HCT116 (cell line): ENCODE measurements around the gene PPP1R27. TPM values are rescaled to one million over a fixed set of nuclear protein-coding genes. Genes with fewer than 3 reads are reported as not detected.
A peak's percentile ranks its signal among the peaks of the same experiment; 100 is the strongest.

ENCODE experiments used
- ATAC-seq: fragments of 200-7000 bp; cut with Tn5 transposase; 2 replicates; pipeline ENCODE4 v1.9.1; 2020; ENCODE audit warnings: mild to moderate bottlenecking, moderate library complexity
- BruUV-seq: library from RNA; stranded (reverse); fragments of 400-500 nt; replicated peaks from 2 replicates; lab custom pipeline; 2021; lab: Mats Ljungman, UMichigan
- CTCF ChIA-PET: fragments of 300-600 bp; sonication (Branson Sonifier 250); formaldehyde crosslinking; loops from one replicate; lab custom pipeline; 2021; ENCODE audit warnings: antibody characterized with exemption; lab: Charles Lee
- POLR2A ChIA-PET: fragments of 300-600, 350-600 bp; sonication (Branson Sonifier 250); formaldehyde crosslinking; loops from one replicate; lab custom pipeline; 2021; ENCODE audit warnings: antibody characterized with exemption; lab: Charles Lee
- RAD21 ChIA-PET, 2 experiments: fragments of 300-600 bp; sonication (Branson Sonifier 250); formaldehyde crosslinking; loops; one replicate each; lab custom pipeline; 2023; ENCODE audit warnings: low total read pairs in 2 of 2; ENCODE audit not compliant: uncharacterized antibody in 2 of 2, unreplicated experiment in 2 of 2, low non-redundant PET in 1 of 2; lab: Charles Lee
- DNase-seq: peaks from one replicate; pipeline ENCODE4 v3.0.0-alpha.2; 2010; ENCODE audit warnings: low read depth, low spot score
- H2AFZ ChIP-seq: fragments of 200-600 bp; shearing (Covaris generic), sonication (generic); 2 replicates; pipeline ENCODE4 v1.6.1; 2017; ENCODE audit warnings: low read depth, mixed run types, mixed read lengths, antibody characterized with exemption, low read length; ENCODE audit not compliant: poor library complexity, severe bottlenecking
- H3K27ac ChIP-seq: 2 replicates; pipeline ENCODE4 v1.5.1; 2012; ENCODE audit warnings: low read depth, low read length
- H3K27me3 ChIP-seq: fragments of 200-600 bp; sonication (generic); 2 replicates; pipeline ENCODE4 v1.6.1; 2016; ENCODE audit warnings: mixed run types, low read length, mixed read lengths; ENCODE audit not compliant: insufficient read depth
- H3K36me3 ChIP-seq, 2 experiments: fragments of 200-500 bp in 1 of 2; fragments of 200-600 bp in 1 of 2; sonication (Bioruptor generic) in 1 of 2; sonication (generic) in 1 of 2; 2 replicates each; pipeline versions ENCODE4 v1.5.1 to v1.6.1; 2014 to 2016; ENCODE audit warnings: low read length in 2 of 2, inconsistent platforms in 1 of 2, mixed read lengths in 1 of 2, mixed run types in 1 of 2; ENCODE audit not compliant: insufficient read depth in 2 of 2, control insufficient read depth in 1 of 2
- H3K4me1 ChIP-seq, 2 experiments: fragments of 200-600 bp in 1 of 2; sonication (generic) in 1 of 2; 2 replicates each; pipeline versions ENCODE4 v1.5.1 to v1.6.1; 2012 to 2017; ENCODE audit warnings: low read length in 2 of 2, inconsistent platforms in 1 of 2, mild to moderate bottlenecking in 1 of 2, mixed read lengths in 1 of 2, mixed run types in 1 of 2, moderate library complexity in 1 of 2; ENCODE audit not compliant: insufficient read depth in 2 of 2, control insufficient read depth in 1 of 2
- H3K4me2 ChIP-seq: fragments of 200-600 bp; sonication (generic); 2 replicates; pipeline ENCODE4 v1.6.1; 2017; ENCODE audit warnings: mixed run types, low read length, mixed read lengths
- H3K4me3 ChIP-seq, 2 experiments: fragments of 200-600 bp in 1 of 2; sonication (generic) in 1 of 2; replicated peaks in 1 of 2; 2 replicates each; pipeline ENCODE4 v1.5.1; 2011 to 2016; ENCODE audit warnings: low read length in 2 of 2, control low read depth in 1 of 2, low read depth in 1 of 2, mild to moderate bottlenecking in 1 of 2, mixed read lengths in 1 of 2, mixed run types in 1 of 2
- H3K79me2 ChIP-seq: fragments of 200-600 bp; sonication (generic); 2 replicates; pipeline ENCODE4 v1.6.1; 2017; ENCODE audit warnings: mild to moderate bottlenecking, mixed run types, low read length, moderate library complexity, mixed read lengths; ENCODE audit not compliant: insufficient read depth
- H3K9ac ChIP-seq: fragments of 200-600 bp; sonication (generic); 2 replicates; pipeline ENCODE4 v1.6.1; 2016; ENCODE audit warnings: low read length, mixed read lengths
- H3K9me2 ChIP-seq: fragments of 200-600 bp; sonication (generic), shearing (Covaris generic); 2 replicates; pipeline ENCODE4 v1.6.1; 2017; ENCODE audit warnings: mixed run types, mild to moderate bottlenecking, moderate library complexity; ENCODE audit not compliant: insufficient read depth
- H3K9me3 ChIP-seq, 2 experiments: fragments of 200-500 bp in 1 of 2; fragments of 200-600 bp in 1 of 2; sonication (Bioruptor generic) in 1 of 2; sonication (generic) in 1 of 2; 2 replicates each; pipeline ENCODE4 v1.6.1; 2014 to 2017; ENCODE audit warnings: low read length in 2 of 2, mixed read lengths in 2 of 2, inconsistent platforms in 1 of 2, low read depth in 1 of 2, mild to moderate bottlenecking in 1 of 2, mixed run types in 1 of 2, moderate library complexity in 1 of 2; ENCODE audit not compliant: control insufficient read depth in 1 of 2, insufficient read depth in 1 of 2
- H4K20me1 ChIP-seq: fragments of 200-600 bp; sonication (generic), shearing (Covaris generic); 2 replicates; pipeline ENCODE4 v1.6.1; 2017; ENCODE audit warnings: mixed run types, mild to moderate bottlenecking, moderate library complexity; ENCODE audit not compliant: insufficient read depth
- CEBPB ChIP-seq: IDR thresholded peaks from 2 replicates; pipeline ENCODE4 v1.6.1; 2012; ENCODE audit warnings: low read depth
- EGR1 ChIP-seq: IDR thresholded peaks from 2 replicates; pipeline ENCODE4 v1.6.1; 2012; ENCODE audit warnings: low read depth
- ELF1 ChIP-seq: IDR thresholded peaks from 2 replicates; pipeline ENCODE4 v1.6.1; 2012; ENCODE audit warnings: low read depth, borderline replicate concordance
- EZH2 ChIP-seq: fragments of 200-600 bp; sonication (generic); IDR thresholded peaks from 2 replicates; pipeline ENCODE4 v1.6.1; 2017; ENCODE audit warnings: antibody characterized with exemption, mixed run types
- POLR2A ChIP-seq: IDR thresholded peaks from 2 replicates; pipeline ENCODE4 v1.7.0; 2011; ENCODE audit warnings: borderline replicate concordance; ENCODE audit not compliant: insufficient read depth, insufficient read length; ENCODE audit errors: extremely low read depth
- POLR2AphosphoS5 ChIP-seq: IDR thresholded peaks from 2 replicates; pipeline ENCODE4 v1.6.1; 2011; ENCODE audit warnings: mild to moderate bottlenecking, low read depth, low read length, moderate library complexity
- RAD21 ChIP-seq: IDR thresholded peaks from 2 replicates; pipeline ENCODE4 v1.6.1; 2012; ENCODE audit warnings: low read depth, mild to moderate bottlenecking
- SRF ChIP-seq: IDR thresholded peaks from 2 replicates; pipeline ENCODE4 v1.6.1; 2012; ENCODE audit warnings: low read depth
- YY1 ChIP-seq: IDR thresholded peaks from 2 replicates; pipeline ENCODE4 v1.6.1; 2011; ENCODE audit warnings: low read length, low read depth, moderate library complexity, mild to moderate bottlenecking; ENCODE audit not compliant: insufficient replicate concordance; ENCODE audit errors: extremely low read depth
- ZFX ChIP-seq: fragments of 450-650 bp; IDR thresholded peaks from 2 replicates; pipeline ENCODE4 v1.6.1; 2017
- intact Hi-C: fragments of 100-400 bp; cut with micrococcal nuclease; formaldehyde crosslinking; loops from 2 replicates; pipeline ENCODE4 v1.10.0; 2022
- total RNA-seq: library from RNA; stranded (reverse); gene quantifications from one replicate; pipeline ENCODE4 v1.2.1, GENCODE V29; 2021; ENCODE audit not compliant: unreplicated experiment
- TF ChIP-seq, protein P1 (sequence below), 3 experiments: fragments of 200-600 bp in 1 of 3; sonication (generic) in 1 of 3; IDR thresholded peaks in 2 of 3; conservative IDR thresholded peaks in 1 of 3; 2 replicates each; pipeline ENCODE4 v1.5.1; 2012 to 2017; ENCODE audit warnings: low read depth in 2 of 3, low read length in 2 of 3, antibody characterized with exemption in 1 of 3, borderline replicate concordance in 1 of 3, control low read depth in 1 of 3, mild to moderate bottlenecking in 1 of 3, mixed read lengths in 1 of 3, mixed run types in 1 of 3, moderate library complexity in 1 of 3; ENCODE audit not compliant: insufficient read depth in 1 of 3

Gene PPP1R27
- total RNA-seq, 1 experiment from 2014 or later, result not detected

DNA sequence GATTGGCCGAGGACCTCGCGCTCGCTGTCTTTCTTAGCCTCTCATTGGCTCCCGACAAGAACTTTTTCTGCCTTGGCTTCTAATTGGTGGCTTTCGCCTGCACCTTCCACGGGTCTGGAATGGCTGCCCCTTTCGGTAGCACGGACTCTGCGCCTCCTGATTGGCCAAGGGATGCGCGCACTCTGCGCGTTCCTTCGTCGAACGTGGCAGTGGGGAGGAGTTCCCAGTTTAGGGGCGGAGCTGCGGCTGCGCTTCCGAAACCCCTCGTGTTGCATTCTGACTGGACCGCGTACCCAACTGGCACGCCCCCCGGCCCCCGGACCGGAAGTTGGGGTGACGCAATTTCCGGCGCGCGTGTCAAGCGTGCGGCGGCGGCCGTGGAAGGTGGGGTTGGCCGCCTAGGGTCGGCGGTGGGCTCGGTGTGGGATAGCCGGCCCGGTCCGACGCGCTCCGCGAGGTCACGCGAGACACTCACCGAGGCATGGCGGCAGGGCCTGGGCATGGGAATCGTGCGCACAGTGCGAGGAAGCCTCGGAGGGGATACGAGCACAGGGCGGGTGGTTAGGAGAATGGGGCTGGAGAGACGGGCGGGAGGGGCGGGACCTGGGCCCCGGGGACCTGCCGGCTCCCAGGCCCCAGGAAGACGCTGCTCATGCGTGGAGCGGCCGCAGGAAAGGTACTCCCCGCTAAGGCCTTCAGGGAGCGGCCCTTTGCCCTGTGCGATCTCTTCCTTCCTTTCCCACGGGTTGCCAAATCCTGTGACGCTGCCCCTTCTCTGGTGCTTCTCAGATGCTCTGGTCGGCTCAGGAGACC is 26.1 kb upstream of the PPP1R27 start:
- H2AFZ ChIP-seq, result no peak overlapping the region

More for the DNA sequence above, 26.1 kb upstream of the PPP1R27 start:
- H4K20me1 ChIP-seq, result peaks cover 13% of the 10 kb centered on the region; the same call in 1 of the 2 replicates
- peaks cover 28 to 52% of the 10 kb centered on the region in 2 experiments for H3K36me3 ChIP-seq
- POLR2A ChIA-PET, result interaction anchor here (0.6 to 1.2 kb wide), 8 partner anchors 8 to 130 kb away, joined by 3 to 6 read pairs (median 4); partner anchors contain the start of gene MCRIP1
- intact Hi-C loops, result loop anchor here (2.0 kb wide), 1 partner anchor 28 kb away; the partner anchor contains the start of gene MCRIP1
- BruUV-seq, result TSS peak; percentile 70
- CTCF ChIA-PET, result interaction anchor here (0.8 to 1.0 kb wide), 2 partner anchors 8 to 39 kb away, joined by 6 to 7 read pairs; no protein-coding TSS in a partner anchor
- peaks cover 20 to 59% of the 10 kb centered on the region in 2 experiments for H3K4me1 ChIP-seq
- no peaks in the 10 kb centered on the region for H3K27me3 ChIP-seq
- DNase-seq (peak; percentile 100), ATAC-seq (peak; percentile 89)
- H3K9me2 ChIP-seq, result no peaks in the 10 kb centered on the region
- H3K79me2 ChIP-seq, result peaks cover 93% of the 10 kb centered on the region
- H3K27ac ChIP-seq, result peak overlapping the region; percentile 94
- peak overlapping the region; percentile 99 for H3K9ac ChIP-seq
- peak; percentile 87 for TF ChIP-seq POLR2A
- no peak for TF ChIP-seq EGR1
- no peak for TF ChIP-seq SRF
- TF ChIP-seq ZFX, result peak; percentile 58; the same call in 1 of the 2 replicates
- no peak for TF ChIP-seq RAD21
- TF ChIP-seq ELF1, result no peak
- peak; percentile 89 for TF ChIP-seq YY1
- no peak for TF ChIP-seq CEBPB
- TF ChIP-seq, protein P1, sequence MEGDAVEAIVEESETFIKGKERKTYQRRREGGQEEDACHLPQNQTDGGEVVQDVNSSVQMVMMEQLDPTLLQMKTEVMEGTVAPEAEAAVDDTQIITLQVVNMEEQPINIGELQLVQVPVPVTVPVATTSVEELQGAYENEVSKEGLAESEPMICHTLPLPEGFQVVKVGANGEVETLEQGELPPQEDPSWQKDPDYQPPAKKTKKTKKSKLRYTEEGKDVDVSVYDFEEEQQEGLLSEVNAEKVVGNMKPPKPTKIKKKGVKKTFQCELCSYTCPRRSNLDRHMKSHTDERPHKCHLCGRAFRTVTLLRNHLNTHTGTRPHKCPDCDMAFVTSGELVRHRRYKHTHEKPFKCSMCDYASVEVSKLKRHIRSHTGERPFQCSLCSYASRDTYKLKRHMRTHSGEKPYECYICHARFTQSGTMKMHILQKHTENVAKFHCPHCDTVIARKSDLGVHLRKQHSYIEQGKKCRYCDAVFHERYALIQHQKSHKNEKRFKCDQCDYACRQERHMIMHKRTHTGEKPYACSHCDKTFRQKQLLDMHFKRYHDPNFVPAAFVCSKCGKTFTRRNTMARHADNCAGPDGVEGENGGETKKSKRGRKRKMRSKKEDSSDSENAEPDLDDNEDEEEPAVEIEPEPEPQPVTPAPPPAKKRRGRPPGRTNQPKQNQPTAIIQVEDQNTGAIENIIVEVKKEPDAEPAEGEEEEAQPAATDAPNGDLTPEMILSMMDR (IDR thresholded peaks at IDR 0.05 in 2 of 3, conservative IDR thresholded peaks at IDR 0.05 in 1 of 3; ENCODE audit: borderline replicate concordance in 1 of 3, insufficient read depth in 1 of 3, low read depth in 2 of 3, low read length in 2 of 3), result no peak
- TF ChIP-seq POLR2AphosphoS5, result peak; percentile 90
- no peak for TF ChIP-seq EZH2
- RAD21 ChIA-PET, result interaction anchor here in 1 of 2 experiments (0.7 kb wide), 1 partner anchor 855 kb away, joined by 4 read pairs; no protein-coding TSS in a partner anchor
- peak overlapping the region; percentile 92 for H3K4me2 ChIP-seq
- H3K9me3 ChIP-seq, result no peaks in the 10 kb centered on the region
- peak overlapping the region; percentile 95 to 97 for H3K4me3 ChIP-seq
